G401 (cell line): ENCODE data around the gene FAM25A. TPM values are rescaled to one million over a fixed set of nuclear protein-coding genes. Genes with fewer than 3 reads are reported as not detected.
"Not testable (repeated sequence)": the region's sequence is repeated elsewhere in the genome, so short reads cannot be mapped to it uniquely, and the experiment has no call there.

ENCODE experiments used
- DNase-seq: peaks from one replicate; pipeline ENCODE4 v3.0.0-alpha.2; 2015; ENCODE audit warnings: low spot score
- in situ Hi-C: cut with HindIII; loops from 2 replicates; pipeline ENCODE4 v1.10.0; 2016; ENCODE audit warnings: low sequenced_read_pairs, mixed read lengths
- total RNA-seq: library from RNA; depleted of rRNA; stranded (reverse); fragments of >200 nt; shearing (Covaris generic); gene quantifications from 2 replicates; pipeline ENCODE4 v1.2.3, GENCODE V29; 2014; rRNA removed

The FAM25A gene
- total RNA-seq: not detected in 2 replicates

DNA sequence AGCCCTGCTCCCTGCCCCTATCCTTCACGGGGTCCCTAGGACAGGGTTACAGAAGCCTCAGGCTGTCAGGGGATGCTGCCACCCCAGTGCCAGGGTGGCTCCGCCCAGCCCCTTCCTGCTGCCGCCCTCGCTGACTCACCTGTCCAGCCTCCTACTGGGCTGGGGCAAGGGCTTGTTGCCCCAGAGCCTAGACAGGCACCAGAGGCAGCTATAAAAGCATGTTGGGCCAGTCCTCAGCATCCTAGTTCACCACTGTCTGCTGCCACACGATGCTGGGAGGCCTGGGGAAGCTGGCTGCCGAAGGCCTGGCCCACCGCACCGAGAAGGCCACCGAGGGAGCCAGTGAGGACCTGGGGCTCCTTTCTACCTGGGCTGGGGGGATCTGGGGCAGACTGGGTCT lies at the start of gene FAM25A:
Gene FAM25A, plus strand, starts transcription at position 239 of the 400 bp plus-strand sequence. Its CDS starts 31 bp downstream, at position 270.
- in situ Hi-C loops, DNase-seq: not testable (repeated sequence)

DNA sequence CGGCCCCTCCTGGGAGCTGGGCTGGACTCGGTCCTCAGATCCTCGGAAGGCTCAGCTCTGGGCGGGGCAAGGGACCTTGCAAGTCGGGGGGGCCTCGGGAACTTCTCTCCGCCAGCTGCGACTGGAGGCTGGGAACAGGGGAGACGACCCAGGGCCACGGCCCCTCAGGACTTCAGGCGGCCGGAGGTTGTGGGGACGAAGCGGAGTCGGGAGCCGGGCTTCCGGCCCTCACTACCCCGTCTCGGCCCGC lies 49.2 kb upstream of the FAM25A start:
- DNase-seq: peak; percentile 24
- in situ Hi-C loops: no loop called here

DNA sequence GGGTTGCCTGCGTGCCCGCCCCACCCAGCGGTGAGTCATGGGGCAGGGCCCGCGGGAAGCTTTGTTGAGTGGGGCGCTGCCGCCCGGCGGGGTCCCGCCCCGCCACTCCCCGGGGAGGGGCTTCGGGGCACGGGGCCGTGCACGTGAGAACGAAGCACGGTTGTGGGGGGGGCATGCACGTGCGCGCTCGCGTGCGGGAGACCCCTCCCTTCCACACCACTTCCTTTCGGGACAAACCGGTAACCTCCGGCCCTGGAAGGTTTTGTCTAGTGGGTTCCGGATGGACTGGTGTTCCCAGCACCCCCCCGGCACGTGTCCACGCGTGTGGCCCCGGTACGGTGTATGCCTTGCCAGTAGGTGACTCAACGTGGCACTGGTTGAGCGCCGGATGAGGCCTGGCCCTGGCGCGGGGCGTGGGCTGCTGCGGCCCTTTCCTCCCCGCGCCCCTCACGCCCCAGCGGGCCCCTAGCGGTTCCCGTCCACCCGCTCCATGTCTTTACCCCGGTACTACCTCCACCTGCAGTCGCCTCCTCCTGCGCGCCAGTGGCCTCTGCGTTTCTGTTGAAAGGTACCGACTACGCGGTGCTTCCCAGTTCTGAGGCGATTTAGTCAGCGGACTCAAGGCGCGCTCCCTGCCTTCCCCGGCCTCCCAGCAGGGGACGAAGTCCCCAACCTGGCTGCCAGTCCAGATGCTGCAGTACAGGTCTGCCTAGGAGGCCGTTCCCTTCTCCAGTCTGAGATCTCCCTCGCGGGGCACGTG lies 48.7 kb upstream of the FAM25A start:
- in situ Hi-C loops: no loop called here
- DNase-seq: peak; percentile 27

DNA sequence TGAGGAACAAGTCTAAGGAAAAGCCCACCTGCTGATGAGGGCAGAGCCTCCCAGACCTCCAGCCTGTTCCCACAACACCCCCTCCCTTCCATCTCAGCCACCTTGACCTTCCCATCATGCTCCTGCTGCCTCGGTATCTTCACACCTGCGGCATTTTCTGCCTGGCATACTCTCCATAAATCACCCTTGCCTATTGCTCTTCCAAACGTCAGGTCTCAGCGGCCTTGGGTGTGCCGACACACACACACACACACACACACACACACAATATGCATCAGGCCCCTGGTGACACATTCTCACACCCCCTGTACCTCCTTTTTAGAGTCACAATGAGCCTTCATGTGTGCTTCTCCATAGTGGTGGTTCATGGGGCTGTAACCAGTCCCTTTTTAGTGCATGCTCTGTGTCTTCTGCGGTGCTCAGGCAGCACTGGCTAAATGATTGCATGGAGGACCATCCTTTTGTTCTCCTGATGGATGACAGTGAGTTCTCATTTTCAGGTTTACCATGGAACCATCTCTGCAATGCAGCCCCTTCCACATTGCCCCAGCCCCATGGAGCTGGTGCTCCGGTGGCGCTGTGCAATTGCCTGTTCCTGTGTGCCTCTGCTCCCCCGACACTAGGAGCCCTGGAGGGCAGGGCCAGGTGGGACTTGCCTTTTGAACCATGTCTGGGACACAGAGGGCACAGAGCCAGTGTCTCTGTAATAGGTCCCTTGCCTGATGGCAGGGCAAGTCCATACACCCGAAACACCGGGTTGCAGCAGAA lies 47.3 kb upstream of the FAM25A start:
- in situ Hi-C loops: no loop called here

DNA sequence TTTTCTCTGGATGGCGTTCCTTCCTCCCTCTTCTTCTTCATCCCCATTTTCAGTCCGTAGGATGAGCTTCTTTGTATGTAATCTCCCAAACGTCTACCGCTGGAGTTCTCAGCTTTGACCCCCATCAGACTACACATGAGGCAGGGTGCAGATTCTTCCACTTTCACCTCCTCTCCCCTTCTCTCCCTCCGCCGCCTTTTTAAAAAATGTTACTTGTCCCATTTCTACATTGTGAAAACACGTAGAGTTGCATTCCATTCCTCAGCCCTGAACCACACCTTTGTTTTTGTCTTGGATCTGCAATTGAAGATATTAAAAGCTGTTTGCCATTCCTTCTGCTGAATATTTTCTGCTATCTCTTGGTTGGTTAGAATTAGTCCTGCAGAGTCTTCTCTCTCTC lies 45.6 kb upstream of the FAM25A start:
- in situ Hi-C loops: no loop called here
- no peak for DNase-seq

More for the DNA sequence above, 47.3 kb upstream of the FAM25A start:
- no peak for DNase-seq

DNA sequence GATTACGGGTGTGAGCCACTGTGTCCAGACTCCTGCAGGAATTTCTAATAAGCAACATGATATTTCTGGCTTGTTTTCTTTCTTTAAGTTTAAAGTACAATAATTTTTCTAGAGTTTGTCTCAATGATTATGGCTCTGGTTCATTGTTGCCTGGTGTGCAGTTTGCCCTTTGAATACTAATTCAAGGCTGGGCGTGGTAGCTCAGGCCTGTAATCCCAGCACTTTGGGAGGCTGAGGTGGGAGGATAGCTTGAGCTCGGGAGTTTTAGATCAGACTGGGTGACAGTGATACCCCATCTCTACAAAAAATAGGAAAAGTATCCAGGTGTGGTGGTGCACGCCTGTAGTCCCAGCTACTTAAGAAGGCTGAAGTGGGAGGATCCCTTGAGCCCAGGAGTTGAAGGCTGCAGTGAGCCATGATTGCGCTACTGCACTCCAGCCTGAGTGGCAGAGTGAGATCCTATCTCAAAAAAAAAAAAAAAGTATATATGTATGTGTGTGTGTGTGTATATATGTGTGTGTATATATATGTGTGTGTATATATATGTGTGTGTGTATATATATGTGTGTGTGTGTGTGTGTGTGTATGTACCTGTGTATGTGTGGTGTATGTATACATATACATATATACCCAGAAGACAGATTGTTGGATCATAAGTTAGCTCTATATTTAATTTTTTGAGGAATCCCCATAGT lies 43.6 kb upstream of the FAM25A start:
- DNase-seq: no peak
- in situ Hi-C loops: no loop called here

DNA sequence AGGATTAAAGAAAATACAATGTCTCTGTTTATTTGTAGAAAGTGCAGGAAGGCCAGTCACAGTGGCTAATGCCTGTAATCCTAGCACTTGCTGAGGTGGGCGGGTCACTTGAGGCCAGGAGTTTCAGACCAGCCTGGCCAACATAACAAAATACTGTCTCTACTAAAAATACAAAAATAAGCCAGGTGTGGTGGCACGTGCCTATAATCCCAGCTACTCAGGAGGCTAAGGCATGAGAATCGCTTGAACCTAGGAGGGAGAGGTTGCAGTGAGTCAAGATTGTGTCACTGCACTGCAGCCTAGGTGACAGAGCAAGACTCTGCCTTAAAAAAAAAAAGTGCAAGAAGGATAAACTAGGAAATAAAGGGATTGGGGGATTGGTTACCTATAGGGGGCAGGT lies 41.6 kb upstream of the FAM25A start:
- in situ Hi-C loops, DNase-seq: not testable (repeated sequence)

DNA sequence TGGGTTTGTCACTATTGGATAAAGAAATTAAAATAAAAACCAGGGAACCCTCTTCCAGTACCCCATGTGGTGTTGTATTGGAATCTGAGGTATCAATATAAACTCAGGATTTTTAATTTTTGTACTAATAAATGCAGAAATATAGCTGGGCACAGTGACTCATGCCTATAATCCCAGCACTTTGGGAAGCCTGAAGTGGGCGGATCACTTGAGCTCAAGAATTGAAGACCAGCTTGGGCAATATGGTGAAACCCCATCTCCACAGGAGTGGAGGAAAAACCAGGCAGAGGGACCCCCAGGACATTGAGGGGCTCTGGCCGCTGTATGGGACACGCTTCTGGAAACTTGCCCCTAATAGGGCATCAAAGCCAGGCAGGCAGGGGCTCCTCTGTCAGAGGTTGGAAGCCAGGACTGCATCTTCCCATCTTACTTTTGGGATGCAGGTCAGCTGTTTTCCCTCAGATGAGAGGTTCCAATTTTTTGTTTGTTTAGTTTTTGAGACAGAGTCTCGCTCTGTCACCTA lies 40.7 kb upstream of the FAM25A start:
- in situ Hi-C loops: no loop called here
- DNase-seq: no peak

DNA sequence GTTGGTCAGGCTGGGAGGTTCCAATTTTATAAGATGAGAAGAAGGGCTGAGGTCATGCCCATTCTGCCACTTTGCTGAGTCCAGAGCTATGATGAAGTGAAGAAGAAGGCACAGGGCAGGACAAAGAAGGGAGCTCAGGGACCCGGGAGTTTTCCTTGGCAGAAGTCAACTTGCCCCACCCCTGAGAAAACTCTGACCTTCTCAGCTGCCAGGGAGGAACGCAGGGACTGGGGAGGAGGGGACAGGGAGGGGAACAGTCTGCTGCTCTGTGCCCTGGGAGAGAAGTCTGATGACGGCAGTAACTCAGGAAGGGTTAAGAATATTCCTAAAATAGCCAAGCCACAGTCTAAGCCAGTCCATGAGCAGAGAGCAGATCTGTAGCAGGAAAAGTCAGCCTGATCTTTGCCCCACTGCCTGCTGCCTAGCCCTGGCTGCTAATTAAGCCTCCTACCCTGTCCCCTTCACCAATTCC lies 40.1 kb upstream of the FAM25A start:
- DNase-seq: no peak
- in situ Hi-C loops: no loop called here

DNA sequence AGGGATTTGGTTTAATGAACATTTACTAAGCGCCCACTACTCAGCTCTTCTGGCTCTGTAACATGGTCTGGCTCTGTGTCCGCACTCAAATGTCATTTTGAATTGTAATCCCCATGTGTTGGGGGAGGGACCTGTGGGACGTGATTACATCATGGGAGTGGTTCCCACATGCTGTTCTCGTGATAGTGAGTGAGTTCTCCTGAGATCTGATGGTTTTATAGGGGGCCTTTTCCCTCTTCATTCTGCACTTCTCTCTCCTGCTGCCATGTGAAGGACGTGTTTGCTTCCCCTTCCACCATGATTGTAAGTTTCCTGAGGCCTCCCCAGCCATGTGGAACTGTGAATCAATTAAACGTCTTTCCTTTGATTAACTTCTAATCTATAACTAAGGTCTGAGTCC lies 39.1 kb upstream of the FAM25A start:
- DNase-seq, in situ Hi-C loops: not testable (repeated sequence)

DNA sequence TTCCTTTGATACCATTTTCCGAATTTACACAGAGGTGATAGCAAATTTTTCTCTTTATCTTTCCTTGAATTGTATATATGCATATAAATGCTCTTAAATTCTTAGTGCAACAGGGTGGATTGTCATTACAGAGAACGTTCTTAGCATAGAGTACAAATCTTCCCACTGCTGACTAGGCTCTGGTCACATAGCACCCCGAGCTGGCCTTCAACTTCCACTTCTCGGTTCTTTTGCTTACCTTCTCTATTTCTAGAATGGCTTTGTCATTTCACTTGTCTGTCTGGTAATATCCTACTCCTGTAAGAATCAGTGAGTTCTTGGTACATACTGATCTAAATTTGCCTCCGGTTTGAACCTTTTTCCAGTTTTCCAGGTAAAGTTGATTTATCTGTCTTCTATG lies 38.4 kb upstream of the FAM25A start:
- in situ Hi-C loops: no loop called here
- DNase-seq: no peak

DNA sequence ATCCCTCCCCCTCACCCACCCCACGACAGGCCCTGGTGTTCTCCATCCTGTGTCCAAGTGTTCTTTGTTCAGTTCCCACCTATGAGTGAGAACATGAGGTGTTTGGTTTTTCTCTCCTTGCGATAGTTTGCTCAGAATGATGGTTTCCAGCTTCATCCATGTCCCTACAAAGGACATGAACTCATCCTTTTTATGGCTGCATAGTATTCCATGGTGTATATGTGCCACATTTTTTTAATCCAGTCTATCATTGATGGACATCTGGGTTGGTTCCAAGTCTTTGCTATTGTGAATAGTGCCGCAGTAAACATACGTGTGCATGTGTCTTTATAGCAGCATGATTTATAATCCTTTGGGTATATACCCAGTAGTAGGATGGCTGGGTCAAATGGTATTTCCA lies 35.6 kb upstream of the FAM25A start:
- in situ Hi-C loops, DNase-seq: not testable (repeated sequence)

DNA sequence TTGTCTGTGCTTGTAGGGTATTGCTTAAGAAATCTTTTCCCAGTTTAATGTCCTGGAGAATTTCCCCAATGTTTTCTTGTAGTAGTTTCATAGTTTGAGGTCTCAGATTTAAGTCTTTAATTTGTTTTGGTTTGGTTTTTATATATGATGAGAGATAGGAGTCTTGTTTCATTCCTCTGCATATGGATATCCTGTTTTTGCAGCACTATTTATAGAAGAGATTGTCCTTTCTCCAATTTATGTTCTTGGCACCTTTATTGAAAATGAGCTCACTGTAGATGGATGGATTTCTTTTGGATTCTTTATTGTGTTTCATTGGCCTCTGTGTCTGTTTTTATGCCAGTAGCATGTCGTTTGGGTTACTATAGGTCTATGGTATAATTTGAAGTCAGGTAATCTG lies 31.6 kb upstream of the FAM25A start:
- in situ Hi-C loops: no loop called here
- DNase-seq: no peak

DNA sequence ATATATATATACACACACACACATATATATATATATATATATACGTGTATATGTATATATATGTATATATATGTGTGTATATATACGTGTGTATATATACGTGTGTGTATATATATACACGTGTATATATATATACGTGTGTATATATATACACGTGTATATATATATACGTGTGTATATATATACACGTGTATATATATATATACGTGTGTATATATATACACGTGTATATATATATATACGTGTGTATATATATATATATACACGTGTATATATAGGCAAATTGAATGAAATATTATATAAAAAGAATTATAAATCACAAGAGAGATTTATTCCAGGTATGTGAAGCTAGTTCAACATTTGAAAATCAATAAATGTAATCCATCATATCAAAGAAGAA lies 28.7 kb upstream of the FAM25A start:
- DNase-seq, in situ Hi-C loops: not testable (repeated sequence)

DNA sequence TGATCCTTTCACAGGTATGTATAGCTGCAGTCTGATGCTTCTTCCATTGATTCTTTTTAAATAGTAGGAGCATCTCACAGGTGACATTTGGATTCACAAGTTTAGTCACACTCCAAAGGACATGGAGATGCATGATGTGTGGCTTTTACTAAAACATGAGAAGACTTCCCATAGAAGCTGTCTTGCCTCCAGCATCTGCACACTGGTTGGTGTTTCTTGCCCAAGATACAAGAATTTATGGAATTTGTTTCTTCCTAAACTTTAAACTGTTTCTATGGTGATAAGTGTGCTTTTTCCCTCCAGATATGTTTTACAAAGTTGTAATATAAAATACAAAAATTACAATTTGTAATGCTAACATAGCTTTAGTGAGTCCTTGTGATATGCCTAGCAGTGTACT lies 27.6 kb upstream of the FAM25A start:
- DNase-seq: no peak
- in situ Hi-C loops: no loop called here

DNA sequence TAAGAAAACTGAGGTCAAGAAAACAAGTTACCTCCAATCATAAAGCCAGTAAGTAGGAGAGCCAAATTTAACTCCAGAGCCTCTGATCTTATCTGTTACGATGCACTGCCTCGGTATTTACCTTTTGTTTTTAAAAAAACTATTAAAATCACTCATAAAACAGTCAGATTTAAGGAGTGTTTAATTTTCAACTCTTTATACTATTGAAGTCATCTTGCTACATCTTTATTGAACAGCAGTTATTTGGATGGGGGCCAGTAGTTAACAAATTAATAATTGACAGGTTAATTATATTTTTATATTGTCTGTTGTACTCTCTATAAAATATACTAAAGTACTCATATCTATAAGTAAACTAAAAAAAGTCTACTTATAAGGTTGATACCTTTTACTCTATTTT lies 27.2 kb upstream of the FAM25A start:
- DNase-seq: no peak
- in situ Hi-C loops: no loop called here

DNA sequence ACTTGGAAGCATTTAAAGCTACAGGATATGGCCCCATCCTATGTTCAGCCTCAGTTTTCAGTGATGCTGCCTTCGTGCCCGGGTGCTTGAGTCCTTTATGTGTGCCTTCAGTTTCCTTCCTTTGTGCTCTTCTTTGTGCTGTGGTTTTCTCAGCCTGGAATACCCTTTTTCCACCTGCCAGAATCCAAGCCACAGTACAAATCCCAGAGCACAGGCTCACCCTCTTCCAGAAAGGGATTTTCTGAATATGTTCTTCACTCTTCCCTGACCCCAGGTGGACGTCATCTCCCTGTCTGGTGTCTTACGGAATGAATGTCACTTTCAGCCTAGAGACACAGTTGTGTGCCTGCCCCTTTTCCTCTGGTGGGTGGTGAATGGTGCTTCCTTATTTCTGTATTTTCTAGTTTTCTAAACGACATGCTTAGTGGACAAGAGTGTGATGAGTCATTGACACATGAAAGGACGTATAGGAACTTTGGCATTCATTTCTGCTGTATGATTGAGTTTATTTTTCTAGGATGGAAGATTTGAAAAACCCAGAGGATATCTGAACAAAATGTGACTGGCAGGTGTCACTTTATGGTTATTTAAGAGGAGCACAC lies 20.2 kb upstream of the FAM25A start:
- DNase-seq, in situ Hi-C loops: not testable (repeated sequence)

DNA sequence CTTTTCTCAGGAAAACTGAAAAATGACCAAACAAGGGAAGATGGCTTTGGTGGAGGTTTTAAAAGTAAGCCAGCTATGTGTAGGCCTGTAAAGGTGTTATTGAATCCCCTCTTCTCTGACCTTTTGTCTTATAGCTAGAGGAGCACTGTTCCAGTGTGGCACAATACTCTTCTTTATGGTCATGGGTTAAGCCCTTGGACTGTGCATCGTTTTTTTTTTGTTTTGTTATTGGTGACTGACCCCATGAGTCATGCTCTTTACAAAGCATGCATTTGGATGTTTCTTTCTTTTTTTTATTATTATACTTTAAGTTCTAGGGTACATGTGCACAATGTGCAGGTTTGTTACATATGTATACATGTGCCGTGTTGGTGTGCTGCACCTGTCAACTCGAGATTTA lies 19.6 kb upstream of the FAM25A start:
- DNase-seq: no peak
- in situ Hi-C loops: no loop called here

DNA sequence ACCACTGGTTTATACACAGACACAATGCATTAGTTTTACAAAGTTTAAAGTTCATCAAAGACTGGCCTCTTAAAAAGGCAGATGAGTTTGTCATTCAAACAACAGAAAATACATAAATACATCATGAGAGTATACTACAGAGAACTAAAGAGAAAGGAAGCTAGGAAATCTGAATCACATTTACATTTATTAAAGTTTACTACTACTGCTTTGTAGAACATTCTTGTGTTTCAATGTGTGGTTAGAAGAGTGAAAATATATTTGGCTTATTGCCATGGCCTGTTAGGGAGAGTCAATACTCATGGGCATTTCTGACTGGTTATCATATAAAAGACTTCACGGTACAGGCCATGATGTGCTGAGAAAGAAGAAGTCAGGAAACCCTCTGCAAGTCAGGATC lies 13.0 kb upstream of the FAM25A start:
- in situ Hi-C loops, DNase-seq: not testable (repeated sequence)
